Activated CD8-positive, alpha-beta memory T cell treated with anti-CD3 and anti-CD28 coated beads, Interleukin-2, amount 50 U/mL, for 24 hours (primary cell): ENCODE data around the gene NIP7.
"Not testable (repeated sequence)": the region's sequence is repeated elsewhere in the genome, so short reads cannot be mapped to it uniquely, and the experiment has no call there.

ENCODE experiments used
- DNase-seq: peaks from one replicate; pipeline ENCODE4 v3.0.0-alpha.2; 2020; ENCODE audit errors: extremely low read depth

The NIP7 gene

GRCh38 chr16:69345923-69346322, 6.4 kb downstream of the NIP7 start:
- no peak for DNase-seq

GRCh38 chr16:69346683-69347082, 7.1 kb downstream of the NIP7 start:
- no peak for DNase-seq

GRCh38 chr16:69348222-69348621, 8.7 kb downstream of the NIP7 start:
- DNase-seq, result no peak

- no peak for DNase-seq
These were observed 10.0 kb downstream of the NIP7 start for GRCh38 chr16:69349536-69349935.

- DNase-seq, result no peak
These were observed 11.1 kb downstream of the NIP7 start for GRCh38 chr16:69350536-69351133.

- no peak for DNase-seq
These were observed 11.9 kb downstream of the NIP7 start, which contains the start of gene TMED6 for GRCh38 chr16:69351309-69352027. Gene TMED6 (minus strand): TSS chr16:69351786. CDS start chr16:69351753, 33 bp downstream.

GRCh38 chr16:69360070-69360469, 20.5 kb downstream of the NIP7 start:
- DNase-seq, result not testable (repeated sequence)

- DNase-seq, result no peak
These were observed 23.7 kb downstream of the NIP7 start for GRCh38 chr16:69363281-69363717.

GRCh38 chr16:69364088-69364487, 24.5 kb downstream of the NIP7 start:
- DNase-seq, result no peak

- no peak for DNase-seq
These were observed 26.3 kb downstream of the NIP7 start for GRCh38 chr16:69365901-69366300.

- no peak for DNase-seq
These were observed 26.9 kb downstream of the NIP7 start for GRCh38 chr16:69366431-69366830.

GRCh38 chr16:69367980-69368379, 28.4 kb downstream of the NIP7 start:
- no peak for DNase-seq

- no peak for DNase-seq
These were observed 29.3 kb downstream of the NIP7 start for GRCh38 chr16:69368866-69369265.

- no peak for DNase-seq
These were observed 32.0 kb downstream of the NIP7 start for GRCh38 chr16:69371564-69371963.

GRCh38 chr16:69373019-69373418, 33.4 kb downstream of the NIP7 start:
- no peak for DNase-seq

- DNase-seq, result no peak
These were observed 37.0 kb downstream of the NIP7 start for GRCh38 chr16:69376393-69377059.

- no peak for DNase-seq
These were observed 38.5 kb downstream of the NIP7 start for GRCh38 chr16:69378036-69378435.

GRCh38 chr16:69378760-69379159, 39.2 kb downstream of the NIP7 start:
- no peak for DNase-seq

- DNase-seq, result no peak
These were observed 41.7 kb downstream of the NIP7 start for GRCh38 chr16:69381231-69381630.

GRCh38 chr16:69382421-69382820, 42.8 kb downstream of the NIP7 start:
- no peak for DNase-seq

- no peak for DNase-seq
These were observed 45.4 kb downstream of the NIP7 start for GRCh38 chr16:69384974-69385373.

- no peak for DNase-seq
These were observed 47.0 kb downstream of the NIP7 start for GRCh38 chr16:69386596-69386995.
